HG02840 (cell line): ENCODE data around the gene CXCL12.

Experiments used
- ATAC-seq: cut with Tn5 transposase; IDR thresholded peaks from one replicate; pipeline ENCODE4 v1.9.1; 2021; ENCODE audit warnings: mild to moderate bottlenecking, moderate library complexity, moderate number of reproducible peaks; ENCODE audit not compliant: unreplicated experiment, low FRiP score

The CXCL12 gene

DNA sequence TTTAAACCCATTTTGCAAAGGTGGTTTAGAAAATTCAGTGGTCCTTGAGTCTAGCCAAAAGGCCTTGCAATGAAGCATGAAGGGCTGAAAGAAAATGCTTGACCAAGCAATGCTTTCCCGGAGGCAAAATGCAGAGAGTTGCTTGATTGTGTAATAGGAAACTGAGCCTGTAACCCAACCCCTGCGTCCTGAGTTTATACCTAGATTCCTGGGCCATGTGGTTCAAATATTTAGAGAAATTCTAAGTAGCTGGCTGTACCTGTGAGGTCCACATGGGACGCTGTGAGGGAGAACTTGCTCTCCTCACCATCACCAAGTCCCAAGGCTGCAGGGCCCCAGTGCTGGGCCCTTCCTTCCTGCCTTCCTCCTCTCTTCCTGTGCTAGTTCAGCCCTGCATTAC lies 45.7 kb downstream of the CXCL12 start:
- no peak for ATAC-seq

DNA sequence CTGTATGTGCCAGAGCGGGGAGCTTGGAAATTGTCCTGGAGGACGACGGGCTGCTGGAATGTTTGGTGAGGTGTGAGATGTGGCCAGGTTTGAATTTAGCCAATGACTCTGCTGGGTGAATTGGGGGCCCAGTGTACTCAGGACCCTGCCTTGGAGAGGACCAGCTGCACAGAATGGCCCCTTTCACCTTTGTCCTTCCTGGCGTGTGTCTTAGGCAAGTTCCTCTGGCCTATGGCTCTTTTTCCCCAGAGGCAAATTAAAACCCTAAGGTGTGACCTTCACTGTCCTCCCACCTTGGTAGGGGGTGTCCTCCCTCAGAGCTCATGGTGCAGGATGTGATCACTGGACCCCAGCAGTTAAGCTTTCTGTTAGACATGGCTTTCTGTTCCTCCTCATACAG lies 47.8 kb downstream of the CXCL12 start:
- ATAC-seq = no peak

DNA sequence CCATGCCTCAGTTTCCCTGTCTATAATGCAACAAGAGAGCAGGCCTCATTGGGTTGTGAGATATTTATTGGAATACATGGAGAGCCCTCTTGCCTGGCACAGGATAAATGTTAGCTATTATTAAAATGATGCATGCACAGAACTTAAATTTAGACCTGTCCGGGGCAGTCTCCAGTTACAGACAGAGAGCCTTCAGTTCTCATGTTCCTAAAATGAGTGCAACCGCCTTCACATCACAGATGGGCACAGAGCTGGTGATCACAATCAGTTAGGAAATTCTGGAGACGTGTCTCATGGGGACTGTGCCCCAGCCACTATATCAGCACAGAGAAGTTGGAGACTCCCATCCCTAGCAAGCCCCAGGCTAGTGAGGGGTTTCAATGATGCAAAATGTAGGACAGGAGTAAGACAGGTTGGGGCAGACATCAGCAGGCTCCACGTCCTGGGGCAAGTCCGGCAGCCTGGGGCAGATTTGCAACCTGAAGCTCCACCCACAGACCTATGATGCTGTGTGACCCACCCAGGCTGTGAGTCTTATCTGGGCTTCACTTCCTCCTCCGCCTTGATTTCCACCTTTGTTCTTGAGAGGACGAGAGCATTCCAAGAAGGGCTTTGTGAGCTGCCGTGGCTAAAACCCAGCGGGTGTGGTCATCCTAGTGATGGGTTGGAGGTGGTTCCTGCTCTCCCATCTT lies 49.4 kb downstream of the CXCL12 start:
- no peak for ATAC-seq

DNA sequence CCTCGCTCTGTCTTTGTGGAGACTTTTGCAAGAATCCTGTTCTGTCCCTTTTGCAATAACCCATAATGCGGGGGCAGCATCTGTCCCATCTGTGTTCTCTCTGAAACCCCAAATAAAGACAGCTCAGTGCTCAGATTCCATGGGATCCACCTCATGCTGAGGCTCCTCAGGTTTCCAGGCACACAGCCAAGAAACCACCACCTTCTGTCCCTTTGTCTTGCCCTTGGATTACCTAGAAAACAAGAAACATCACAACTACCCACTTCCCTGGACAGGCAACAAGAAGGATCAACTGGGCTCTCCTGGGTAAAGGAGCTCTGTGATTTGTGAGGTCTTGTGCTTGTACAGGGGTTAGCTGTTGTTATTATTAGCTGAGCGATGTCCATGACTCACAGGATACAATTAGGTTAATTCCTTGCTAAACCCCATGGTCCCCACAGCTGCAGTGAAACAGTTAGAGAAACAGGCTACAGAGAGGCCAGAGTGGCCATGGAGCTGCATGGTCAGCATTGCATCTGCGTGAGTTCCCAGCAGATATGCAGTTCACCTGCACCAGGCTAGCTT lies 50.2 kb downstream of the CXCL12 start:
- ATAC-seq = no peak

DNA sequence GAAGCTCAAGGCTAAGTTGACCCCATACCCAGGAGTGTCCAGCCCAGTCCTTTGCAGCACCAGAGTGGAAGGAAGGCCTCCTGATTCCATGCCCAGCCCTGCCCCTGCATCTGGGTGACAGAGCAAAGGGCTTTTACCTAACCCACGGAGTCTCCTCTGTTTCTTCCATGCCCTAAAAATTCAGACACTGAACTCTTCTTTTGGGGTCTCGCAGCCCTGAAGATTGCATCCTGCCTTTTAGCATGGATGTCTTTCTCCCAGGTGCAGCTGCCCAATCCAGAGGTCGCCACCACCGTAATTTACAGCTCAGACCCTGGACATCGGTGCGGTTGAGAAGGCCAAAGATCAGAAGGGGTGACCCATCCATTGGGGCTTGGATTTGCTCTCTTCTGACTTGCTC lies 50.8 kb downstream of the CXCL12 start:
- ATAC-seq = no peak

DNA sequence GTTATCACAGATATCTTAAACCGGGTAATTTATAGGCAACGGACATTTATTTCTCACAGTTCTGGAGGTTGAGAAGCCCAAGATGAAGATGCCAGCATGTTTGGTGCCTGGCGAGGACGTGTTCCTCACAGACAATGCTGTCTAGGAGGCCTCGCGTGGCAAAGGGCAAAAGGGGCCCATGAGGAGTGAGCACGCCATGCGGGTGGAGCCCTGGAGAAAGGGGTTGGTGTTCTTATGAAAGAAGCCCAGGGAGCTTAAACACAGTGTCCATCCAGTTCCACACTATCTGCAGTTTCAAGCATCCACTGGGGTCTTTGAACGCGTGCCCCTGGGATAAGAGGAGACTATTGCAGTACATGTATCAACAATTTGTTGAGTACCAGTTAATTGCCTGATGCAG lies 51.4 kb downstream of the CXCL12 start:
- ATAC-seq = no peak

DNA sequence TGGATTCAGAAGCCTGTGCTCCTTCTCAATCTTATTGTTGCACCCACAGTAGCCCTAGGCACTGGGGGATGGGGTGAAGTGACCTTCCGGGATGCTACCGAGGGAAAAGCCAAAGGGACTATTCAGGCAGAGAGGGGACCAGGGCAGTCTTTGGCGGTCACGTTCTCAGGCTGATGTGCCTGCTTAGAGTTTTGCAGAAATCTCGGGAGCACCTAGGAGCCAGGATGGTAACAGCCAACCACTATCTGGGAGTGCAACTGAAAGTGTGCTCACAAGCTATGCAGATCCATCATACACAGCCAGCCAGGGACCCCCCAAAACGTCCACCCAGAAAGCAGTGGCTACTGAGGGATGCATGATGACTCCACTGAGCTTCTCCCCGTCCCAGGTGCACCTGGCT lies 52.4 kb downstream of the CXCL12 start:
- no peak for ATAC-seq

DNA sequence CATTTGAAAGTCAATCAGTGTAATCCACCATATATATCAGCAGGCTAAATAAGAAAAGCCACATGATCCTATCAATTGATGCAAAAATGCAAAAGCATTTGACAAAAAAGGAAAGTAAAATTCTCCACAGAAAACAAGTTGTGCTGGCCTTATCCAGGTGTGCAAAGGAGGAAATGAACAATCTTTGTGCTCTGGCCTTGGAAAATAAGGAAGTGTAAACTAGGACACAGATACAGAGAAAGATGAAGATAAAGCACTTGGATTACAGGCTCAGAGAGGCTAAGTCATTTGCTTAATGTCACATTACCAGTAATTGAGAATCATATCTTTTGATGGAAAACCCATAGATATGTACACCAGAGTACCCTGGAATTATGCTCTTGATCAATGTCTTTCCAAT lies 54.5 kb downstream of the CXCL12 start:
- ATAC-seq = no peak

DNA sequence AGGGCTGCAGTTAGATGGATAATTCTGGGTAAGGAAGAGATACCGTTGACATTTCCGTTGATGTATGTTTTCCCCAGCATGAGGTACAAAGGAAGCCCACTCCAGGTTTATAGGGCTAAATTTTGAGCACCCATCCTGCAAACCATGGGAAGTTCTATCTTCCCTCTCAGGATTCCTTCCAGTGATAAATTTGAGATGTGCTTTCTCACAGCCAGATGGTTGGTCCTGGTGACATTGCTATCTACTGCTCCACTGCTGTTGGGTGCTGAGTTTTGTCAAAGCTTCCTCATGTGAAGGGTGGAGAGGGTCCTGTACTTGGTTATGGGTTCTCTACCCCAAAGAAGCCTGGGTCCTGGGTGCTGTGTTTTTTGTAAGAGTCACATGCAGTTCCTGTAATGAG lies 57.4 kb downstream of the CXCL12 start:
- no peak for ATAC-seq
